ENCODE data around the gene KLHL40.

- TF ChIP-seq CTCF (IDR thresholded peaks at IDR 0.05; ENCODE audit: poor library complexity) (no peak), EZH2phosphoT487 (IDR thresholded peaks at IDR 0.05; ENCODE audit: low read depth, severe bottlenecking, unreplicated experiment) (no peak), EZH2 (IDR thresholded peaks at IDR 0.05; ENCODE audit: borderline replicate concordance) (no peak)
Measured at GRCh38 chr3:42708611-42709151, 23.3 kb downstream of the KLHL40 start.
